GM04504 (cell line): ENCODE measurements around the gene PNCK.

Experiments used
- DNase-seq: peaks from one replicate; pipeline ENCODE4 v3.0.0-alpha.2; 2012; ENCODE audit warnings: low read depth

The PNCK gene

GRCh38 chrX:153627675-153628111, 45.9 kb downstream of the PNCK start:
- DNase-seq, result no peak

GRCh38 chrX:153626863-153627674, 46.5 kb downstream of the PNCK start:
- DNase-seq, result no peak

GRCh38 chrX:153626025-153626633, 47.5 kb downstream of the PNCK start:
- no peak for DNase-seq

GRCh38 chrX:153625271-153626024, 48.2 kb downstream of the PNCK start:
- no peak for DNase-seq

DNA sequence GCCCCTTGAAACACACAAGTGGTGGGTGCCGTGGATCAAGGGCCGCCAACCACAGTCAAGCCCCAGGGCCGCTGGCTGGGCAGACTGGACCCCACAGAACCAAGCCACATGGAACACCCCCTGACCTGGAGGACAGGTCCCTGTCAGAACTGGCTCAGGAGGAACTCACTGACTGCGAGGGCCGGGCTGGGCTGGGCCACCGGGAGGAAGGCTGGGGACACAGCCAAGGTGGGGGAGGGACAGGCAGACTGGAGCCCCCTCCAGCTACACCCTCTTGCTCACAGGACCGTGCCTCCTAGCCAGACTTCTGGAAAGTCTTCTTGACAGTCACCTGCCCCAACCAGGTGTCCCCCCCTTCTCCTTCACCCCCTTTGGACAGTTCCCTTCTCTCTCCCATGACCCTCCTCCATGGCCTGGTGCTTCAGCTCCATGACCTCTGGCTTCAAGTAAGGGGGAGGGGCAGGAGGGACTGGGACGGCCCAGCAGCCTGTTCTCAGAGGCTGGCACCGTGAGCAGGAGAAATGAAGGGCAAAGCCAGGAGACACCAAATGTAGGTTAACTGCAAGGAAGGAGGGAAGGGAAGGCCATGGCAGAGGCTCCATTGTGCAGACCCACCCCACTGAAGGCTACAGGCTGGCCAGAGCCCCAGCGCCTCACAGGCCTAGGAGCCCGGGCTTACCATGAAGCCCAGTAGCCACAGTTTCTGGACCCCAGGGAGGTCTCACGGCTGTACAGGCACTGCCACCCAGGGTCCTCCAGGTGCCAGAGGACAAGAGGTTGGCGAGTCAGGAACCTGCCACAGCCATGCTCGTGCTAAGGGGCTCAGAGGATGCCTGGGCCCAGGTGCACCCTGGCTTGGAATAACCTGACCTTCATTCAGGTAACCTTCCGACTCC, 49.2 kb downstream of the PNCK start:
- no peak for DNase-seq

DNA sequence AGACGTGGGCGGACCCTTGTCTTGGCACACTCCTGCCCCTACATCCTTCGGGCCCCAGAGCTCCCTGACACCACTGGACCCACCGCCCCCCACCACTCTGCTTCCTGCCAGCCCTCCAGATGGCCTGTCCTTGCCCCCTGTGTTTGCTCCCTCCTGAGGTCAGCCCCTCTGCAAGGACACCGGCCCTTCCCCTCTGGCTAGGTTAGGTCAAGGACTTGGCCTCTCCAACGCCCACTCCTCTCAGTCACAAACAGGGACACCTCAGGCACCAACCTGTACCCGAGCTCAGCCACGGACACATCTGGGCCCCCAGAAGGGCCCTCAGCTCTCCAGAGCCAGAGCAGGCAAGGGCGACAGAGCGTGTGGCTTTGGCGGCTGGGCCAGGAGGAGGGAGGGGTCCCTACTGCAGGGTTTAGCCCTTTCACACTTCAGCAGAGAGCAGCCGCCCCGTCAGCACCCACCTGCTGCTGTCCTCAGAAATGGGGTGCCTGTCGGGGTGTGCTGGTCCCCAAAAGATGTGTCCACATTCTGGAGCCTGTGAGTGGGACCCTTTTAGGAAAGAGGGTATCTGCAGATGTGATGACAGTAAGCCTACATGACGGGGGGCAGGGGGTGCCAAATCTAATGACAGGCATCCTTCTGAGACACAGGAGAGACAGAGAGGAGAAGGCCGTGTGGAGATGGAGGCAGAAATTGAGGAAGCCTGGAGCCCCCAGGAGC, 50.1 kb downstream of the PNCK start:
- DNase-seq, result no peak

DNA sequence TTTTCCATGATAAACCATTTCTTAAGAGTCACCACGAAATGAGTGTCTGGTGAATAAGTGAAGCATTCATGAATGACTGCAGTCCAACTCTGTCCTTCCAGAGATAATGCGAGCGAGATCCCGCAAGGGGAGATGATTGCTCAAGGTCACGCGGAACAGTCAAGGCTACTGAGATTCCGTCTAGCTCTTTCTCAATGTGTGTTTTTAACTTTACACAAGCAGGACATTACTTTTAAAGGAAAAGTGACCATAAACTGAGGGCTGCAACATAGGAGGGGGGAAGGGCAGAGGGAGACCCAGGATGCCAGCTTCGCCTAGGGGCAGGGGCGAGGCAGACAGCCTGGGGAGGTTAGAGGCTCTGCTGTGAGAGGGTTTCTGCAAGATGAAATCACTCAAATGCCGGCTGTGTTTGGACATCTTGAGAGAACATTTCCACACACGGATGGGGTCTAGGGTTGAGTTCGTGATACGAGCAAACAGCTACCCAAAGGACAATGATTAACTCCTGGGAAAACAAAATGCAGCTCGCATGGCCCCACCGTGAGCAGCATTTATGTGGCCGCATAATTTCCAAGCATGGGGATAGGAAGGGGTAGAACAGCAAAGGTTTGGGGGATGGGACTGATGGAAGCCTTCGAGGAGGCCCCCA, 50.8 kb downstream of the PNCK start:
- DNase-seq, result no peak

GRCh38 chrX:153621949-153622598, 51.5 kb downstream of the PNCK start:
- DNase-seq, result no peak

- DNase-seq, result no peak
Measured at GRCh38 chrX:153620576-153620975, 53.0 kb downstream of the PNCK start.
